Choroid plexus epithelial cell (primary cell): ENCODE data around the gene SYTL1.

Experiments used
- DNase-seq: peaks from one replicate; pipeline ENCODE4 v3.0.0-alpha.2; 2010; ENCODE audit warnings: low read depth
- H3K4me3 ChIP-seq: 2 replicates; pipeline ENCODE4 v1.5.1; 2011; ENCODE audit warnings: low read depth, mild to moderate bottlenecking, control low read depth, low read length, moderate library complexity
- TF ChIP-seq, protein P1 (sequence below): conservative IDR thresholded peaks from 2 replicates; pipeline ENCODE4 v1.5.1; 2011; ENCODE audit warnings: low read depth, mild to moderate bottlenecking, control low read depth, inconsistent platforms, low read length, moderate library complexity

The SYTL1 gene

DNA sequence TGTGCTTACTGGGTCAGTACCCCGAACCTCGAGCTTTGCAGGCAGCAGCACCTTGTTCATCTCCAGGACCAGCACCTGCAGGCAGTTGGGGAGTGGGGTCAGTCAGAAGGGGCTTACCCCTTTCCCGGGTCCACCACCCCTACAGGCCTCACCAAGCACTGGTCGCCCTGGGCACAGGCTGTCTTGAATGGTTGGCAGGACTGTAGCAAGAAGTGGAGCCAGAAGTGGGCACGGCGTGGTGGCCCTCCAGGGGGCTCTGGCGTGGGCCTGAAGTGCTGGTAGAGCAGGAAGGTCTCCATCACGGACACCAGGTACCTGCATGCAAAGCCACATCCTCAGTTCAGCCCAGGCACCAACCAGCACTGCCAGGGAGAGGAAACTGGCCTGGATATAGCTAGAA, 19.7 kb downstream of the SYTL1 start:
- TF ChIP-seq, protein P1, sequence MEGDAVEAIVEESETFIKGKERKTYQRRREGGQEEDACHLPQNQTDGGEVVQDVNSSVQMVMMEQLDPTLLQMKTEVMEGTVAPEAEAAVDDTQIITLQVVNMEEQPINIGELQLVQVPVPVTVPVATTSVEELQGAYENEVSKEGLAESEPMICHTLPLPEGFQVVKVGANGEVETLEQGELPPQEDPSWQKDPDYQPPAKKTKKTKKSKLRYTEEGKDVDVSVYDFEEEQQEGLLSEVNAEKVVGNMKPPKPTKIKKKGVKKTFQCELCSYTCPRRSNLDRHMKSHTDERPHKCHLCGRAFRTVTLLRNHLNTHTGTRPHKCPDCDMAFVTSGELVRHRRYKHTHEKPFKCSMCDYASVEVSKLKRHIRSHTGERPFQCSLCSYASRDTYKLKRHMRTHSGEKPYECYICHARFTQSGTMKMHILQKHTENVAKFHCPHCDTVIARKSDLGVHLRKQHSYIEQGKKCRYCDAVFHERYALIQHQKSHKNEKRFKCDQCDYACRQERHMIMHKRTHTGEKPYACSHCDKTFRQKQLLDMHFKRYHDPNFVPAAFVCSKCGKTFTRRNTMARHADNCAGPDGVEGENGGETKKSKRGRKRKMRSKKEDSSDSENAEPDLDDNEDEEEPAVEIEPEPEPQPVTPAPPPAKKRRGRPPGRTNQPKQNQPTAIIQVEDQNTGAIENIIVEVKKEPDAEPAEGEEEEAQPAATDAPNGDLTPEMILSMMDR, result no peak
- DNase-seq, result no peak
- no peak overlapping the region for H3K4me3 ChIP-seq

DNA sequence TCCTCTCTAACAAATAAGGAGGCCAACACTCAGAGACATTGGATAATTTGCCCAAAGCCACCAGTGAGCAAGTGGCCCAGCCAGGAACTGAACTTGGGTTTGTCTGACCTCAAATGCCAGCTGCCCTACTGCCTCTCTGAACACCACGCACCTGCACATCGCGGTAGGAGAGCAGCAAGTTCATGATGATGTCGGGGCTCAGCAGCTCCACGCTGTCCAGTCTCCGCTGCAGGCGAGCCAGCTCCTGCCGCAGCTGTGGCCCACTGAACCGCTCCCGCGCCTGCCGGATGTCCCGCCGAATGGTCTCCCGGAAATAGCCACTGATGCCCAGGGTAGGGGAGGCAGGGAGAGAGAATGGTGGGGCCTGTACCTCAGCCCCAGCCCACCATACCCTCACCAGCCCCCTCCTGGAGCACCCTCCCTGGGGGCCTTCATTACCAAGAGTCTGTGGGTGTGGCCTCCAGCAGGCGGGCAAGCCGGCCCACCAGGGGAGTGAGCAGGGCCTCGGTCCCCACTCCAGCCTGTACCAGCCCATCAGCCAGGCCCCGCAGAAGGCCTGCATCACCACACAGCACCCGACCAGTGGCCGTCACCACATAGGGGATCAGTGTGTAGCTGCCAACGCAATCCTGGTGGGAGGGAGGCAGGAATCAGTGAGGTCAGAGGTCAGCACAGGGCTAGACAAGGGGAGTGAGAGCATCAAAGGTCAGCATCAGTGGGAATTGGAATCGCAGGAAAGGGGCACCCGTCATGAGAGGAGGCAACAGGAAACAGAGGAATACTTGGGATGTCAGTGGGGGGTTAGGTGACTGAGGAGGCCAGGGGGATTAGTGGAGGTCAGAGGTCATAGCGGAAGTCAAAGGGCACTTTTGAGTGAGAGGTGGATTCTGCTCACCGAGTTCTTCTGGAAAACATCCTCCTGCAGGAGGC, 22.2 kb downstream of the SYTL1 start:
- no peak overlapping the region for H3K4me3 ChIP-seq
- DNase-seq, result no peak
- TF ChIP-seq, protein P1, result no peak

DNA sequence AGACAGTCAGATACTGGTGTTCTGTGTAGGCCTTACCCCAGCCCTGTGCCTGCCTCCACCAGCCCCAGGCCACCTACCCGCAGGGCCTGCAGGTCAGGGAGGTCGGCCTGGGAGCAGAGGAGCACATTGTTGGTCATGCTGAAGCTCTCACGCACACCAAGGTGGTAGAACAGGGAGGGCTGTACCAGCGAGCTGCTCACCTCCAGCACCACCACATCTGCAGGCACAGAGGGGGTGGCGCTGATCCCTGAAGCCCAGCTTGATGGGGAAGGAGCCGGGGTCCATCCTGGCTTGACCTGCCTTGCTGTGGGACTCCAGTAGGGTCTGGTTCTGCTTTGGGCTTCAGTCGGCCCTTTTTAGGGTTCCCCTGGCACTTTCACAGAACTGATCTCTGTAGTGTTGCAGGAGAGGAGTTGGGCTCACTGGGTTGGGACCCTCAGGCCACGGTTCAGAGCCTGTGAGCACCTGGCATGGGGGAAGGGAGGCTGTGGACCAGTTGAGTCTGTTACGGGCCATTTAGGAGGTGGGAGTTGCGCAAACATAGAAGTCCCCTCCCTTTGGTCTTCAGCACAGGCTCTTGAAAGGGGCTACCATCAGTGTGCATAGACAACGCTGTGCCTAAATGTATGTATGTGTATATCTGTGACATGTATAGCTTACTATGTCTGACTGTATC, 23.0 kb downstream of the SYTL1 start:
- DNase-seq, result no peak
- peak overlapping the region; percentile 30 for H3K4me3 ChIP-seq
- TF ChIP-seq, protein P1, result no peak

DNA sequence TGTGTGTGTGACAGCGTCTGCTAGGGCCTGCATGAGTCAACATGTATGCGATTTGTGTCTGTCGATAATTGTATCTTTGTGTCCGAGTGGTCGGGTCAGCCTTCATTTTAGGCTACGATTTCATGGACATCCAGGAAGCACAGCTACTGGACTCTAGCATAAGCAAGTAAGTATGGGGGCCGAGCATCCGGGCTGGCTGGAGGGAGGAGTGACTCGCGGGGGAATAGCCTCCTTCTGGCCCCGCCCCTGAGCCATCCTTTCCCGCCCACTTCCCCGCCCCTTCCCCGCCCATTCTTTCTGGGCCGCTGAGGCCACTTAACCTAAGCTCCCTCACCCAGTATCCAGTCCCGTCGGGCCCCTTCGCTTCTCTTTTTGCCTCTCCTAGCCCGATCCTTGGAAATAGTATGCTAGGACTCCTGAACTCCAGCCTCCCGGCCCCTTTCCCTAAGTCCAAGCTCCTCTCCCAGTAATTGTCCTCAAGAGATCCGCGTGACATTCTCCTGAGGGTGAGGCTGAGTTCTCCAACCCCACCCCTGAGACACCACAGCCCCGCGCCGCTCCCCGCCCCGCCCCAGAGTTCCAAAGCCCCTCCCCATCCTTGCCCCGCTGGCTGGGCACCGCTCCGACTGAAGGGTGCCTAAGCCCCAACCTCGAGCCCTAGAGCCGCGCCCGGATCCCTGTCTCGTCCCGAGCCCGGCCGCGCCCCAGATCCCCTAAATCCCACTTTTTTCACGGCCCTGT, 23.7 kb downstream of the SYTL1 start:
- DNase-seq, result peak; percentile 91
- peak overlapping the region; percentile 72 for H3K4me3 ChIP-seq
- TF ChIP-seq, protein P1, result no peak

DNA sequence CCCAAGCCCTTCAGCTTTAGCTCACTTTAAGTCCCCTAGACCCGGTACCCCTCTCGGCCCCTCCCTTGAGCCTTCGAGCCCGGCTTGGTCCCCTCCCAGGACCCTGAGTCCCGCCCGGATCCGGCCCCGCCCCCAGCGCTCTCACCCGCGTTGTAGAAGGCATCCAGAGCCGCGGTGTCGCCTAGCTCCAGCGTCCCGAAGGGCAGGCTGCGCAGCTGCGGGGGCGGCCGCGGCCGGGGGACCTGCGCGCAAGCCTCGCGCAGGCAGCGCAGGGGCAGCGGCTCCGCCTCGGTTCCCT, 24.2 kb downstream of the SYTL1 start:
- peak overlapping the region; percentile 72 for H3K4me3 ChIP-seq
- TF ChIP-seq, protein P1, result no peak
- peak; percentile 50 for DNase-seq

DNA sequence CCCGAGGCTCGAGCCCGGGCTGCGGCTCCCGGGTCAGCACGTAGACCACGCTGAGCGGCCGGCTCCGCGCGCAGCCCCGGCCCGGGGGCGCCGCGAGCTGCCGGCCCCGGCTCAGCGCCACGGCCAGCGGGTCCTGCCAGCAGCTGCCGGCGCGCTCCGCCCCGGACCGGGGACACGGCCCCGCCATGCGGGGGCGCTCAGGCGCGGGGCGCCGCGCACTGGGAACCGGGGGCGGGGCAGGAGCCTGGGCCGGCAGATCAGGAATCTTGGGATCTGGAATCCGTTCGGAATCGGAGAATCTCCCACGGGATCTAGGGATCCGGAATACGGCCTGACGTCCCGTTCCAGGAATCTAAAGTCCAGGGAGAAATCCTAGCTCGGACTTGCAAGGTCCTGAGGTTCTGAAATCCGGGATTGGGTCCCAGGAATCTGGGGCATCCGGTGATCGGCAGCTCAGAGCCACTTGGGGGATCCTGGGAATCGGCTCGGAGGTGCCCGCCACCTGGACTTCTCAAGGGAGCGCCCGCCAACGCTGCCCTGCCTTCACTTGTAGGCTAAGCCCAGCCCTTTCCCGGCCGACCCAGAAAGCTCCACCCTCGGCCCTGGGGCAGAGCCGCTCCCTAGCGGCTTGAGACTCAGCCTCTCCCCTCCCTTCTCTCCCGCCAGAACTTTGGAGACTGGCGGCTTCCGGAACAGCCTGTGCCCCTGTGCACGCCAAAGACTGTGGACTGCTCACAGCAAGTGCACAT, 24.8 kb downstream of the SYTL1 start, which contains the start of gene MAP3K6:
MAP3K6 (minus strand) TSS at position 551 of the 749 bp plus-strand sequence; CDS start at position 187, 364 bp downstream.
- H3K4me3 ChIP-seq, result peak within 1 kb of the TSS; percentile 72
- DNase-seq, result peak; percentile 68
- TF ChIP-seq, protein P1, result peak; percentile 15
